WI38 (cell line): Measurements from ENCODE around the gene GDPD2.

ENCODE experiments used
- H3K4me3 ChIP-seq: 2 replicates; pipeline ENCODE4 v1.5.1; 2011; ENCODE audit warnings: low read depth, mild to moderate bottlenecking, control low read depth, low read length
- TF ChIP-seq, protein P1 (sequence below): IDR thresholded peaks from 2 replicates; pipeline ENCODE4 v1.5.1; 2012; ENCODE audit warnings: low read depth, mild to moderate bottlenecking, control low read depth, low read length

The GDPD2 gene

GRCh38 chrX:70421618-70422017 is 1.5 kb upstream of the GDPD2 start:
- H3K4me3 ChIP-seq, result no peak overlapping the region
- TF ChIP-seq, protein P1, sequence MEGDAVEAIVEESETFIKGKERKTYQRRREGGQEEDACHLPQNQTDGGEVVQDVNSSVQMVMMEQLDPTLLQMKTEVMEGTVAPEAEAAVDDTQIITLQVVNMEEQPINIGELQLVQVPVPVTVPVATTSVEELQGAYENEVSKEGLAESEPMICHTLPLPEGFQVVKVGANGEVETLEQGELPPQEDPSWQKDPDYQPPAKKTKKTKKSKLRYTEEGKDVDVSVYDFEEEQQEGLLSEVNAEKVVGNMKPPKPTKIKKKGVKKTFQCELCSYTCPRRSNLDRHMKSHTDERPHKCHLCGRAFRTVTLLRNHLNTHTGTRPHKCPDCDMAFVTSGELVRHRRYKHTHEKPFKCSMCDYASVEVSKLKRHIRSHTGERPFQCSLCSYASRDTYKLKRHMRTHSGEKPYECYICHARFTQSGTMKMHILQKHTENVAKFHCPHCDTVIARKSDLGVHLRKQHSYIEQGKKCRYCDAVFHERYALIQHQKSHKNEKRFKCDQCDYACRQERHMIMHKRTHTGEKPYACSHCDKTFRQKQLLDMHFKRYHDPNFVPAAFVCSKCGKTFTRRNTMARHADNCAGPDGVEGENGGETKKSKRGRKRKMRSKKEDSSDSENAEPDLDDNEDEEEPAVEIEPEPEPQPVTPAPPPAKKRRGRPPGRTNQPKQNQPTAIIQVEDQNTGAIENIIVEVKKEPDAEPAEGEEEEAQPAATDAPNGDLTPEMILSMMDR, result no peak

DNA sequence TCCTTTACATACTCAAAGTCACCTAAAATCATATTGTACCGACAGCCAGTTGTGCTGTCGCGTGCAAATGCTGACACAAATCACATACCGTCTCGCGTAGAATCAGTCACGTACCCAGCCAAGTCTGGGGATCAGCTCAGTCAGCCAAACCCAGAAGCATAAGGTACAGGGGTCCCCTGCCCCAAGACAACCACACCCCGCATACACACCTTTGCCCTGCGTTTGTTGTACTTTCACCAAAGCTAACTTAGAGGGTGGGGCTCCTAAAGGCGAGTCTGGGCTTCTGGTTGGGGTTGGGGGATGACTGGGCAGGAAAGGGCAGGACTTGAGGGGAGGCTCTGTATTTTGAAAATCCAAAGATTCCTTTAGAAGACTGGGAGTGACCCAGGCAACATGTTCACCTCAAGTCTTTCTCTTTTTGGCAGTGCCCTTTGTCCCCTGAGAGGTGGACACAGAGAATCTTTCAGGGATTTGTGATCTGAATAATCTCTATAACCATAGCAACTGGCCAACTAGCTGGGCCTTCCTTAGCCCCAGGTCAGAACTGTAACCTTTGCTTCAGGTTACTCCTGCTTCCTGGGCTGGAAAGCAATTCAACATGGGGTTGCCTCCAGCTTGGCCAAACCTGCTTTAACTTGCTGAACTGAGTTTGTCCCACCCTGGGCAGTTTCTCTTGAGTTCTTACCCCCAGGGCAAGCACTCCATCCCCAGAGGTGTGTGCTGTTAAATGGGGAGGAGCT is 992 bp downstream of the GDPD2 start:
- H3K4me3 ChIP-seq, result no peak overlapping the region
- TF ChIP-seq, protein P1, result no peak

DNA sequence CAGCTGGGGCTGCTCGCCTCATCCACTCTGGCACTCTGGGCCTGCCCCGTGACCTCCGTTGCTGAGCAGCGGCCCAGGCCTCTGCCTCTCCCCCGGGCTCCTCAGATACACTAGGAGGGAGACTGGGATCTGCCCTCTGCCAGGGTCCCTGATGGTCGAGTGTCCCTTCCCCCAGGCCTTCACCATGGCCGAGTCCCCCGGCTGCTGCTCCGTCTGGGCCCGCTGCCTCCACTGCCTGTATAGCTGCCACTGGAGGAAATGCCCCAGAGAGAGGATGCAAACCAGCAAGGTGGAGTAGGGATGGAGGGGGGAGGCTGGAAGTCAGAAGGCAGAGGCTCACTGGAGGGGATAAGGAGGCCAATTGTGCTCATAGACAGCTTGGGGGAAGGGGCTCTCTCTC is 1.7 kb downstream of the GDPD2 start:
- TF ChIP-seq, protein P1, result no peak
- no peak overlapping the region for H3K4me3 ChIP-seq

GRCh38 chrX:70426286-70427278 is 3.5 kb downstream of the GDPD2 start:
- H3K4me3 ChIP-seq, result no peak overlapping the region
- TF ChIP-seq, protein P1, result no peak

DNA sequence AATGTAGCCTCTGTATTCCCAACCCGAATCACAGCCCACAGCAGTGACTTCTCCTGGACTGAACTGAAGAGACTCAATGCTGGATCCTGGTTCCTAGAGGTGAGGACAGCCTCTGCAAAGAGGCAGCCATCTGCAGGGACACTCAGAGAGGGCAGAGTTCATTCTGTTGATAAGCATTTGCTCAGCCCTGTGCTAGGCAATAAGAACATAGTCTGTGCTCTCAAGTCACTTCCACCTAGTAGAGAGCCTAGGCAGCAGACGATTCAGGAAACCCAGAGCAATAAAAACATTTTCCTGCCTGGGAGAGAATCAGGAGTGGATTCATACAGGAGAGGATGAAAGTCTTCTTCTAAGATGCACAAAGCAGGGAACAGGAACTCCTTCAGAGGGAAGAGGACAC is 4.3 kb downstream of the GDPD2 start:
- TF ChIP-seq, protein P1, result no peak

DNA sequence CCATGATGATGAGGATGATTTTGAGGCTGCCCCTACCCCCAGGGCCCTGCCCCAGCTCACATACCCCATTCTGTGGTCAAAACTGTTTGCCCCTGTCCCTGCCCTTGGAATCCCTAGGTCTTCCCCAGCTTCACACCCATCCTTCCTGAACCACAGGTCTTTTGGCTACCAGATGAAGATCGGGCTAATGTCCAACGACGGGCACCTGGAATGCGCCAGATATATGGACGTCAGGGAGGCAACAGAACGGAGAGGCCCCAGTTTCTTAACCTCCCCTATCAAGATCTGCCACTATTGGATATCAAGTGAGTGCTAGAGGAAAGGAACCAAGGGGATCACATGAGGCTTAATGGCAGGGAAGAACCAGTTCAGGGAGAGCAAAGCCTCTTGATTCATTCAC is 6.6 kb downstream of the GDPD2 start:
- TF ChIP-seq, protein P1, result no peak
- no peak overlapping the region for H3K4me3 ChIP-seq

More for the DNA sequence above, 4.3 kb downstream of the GDPD2 start:
- no peak overlapping the region for H3K4me3 ChIP-seq
